HEK293 (cell line): Measurements from ENCODE around the gene UBIAD1.

ENCODE experiments used
- CTCF ChIA-PET: fragments of 350-600 bp; formaldehyde crosslinking; extraction: SDS; loops from one replicate; lab custom pipeline; 2021; ENCODE audit warnings: antibody characterized with exemption; lab: Yijun Ruan, JAX
- POLR2A ChIA-PET: fragments of 300-600 bp; formaldehyde crosslinking; extraction: SDS; loops from one replicate; lab custom pipeline; 2020; ENCODE audit warnings: antibody characterized with exemption, inconsistent platforms; lab: Yijun Ruan, JAX
- H3K27ac ChIP-seq: fragments of 200-500 bp; sonication (Bioruptor generic); 2 replicates; pipeline ENCODE4 v1.5.1; 2014; ENCODE audit warnings: low read depth, low read length, control low read depth, inconsistent platforms; ENCODE audit errors: extremely low read depth
- H3K36me3 ChIP-seq, 2 experiments: fragments of 200-500 bp in 1 of 2; sonication (Bioruptor generic) in 1 of 2; 1 replicate in 1 of 2; 2 replicates in 1 of 2; pipeline ENCODE4 v1.5.1; 2014 to 2017; ENCODE audit warnings: inconsistent platforms in 2 of 2, low read length in 2 of 2; ENCODE audit not compliant: control insufficient read depth in 2 of 2, insufficient read depth in 1 of 2
- H3K4me1 ChIP-seq: fragments of 200-500 bp; sonication (Bioruptor generic); 2 replicates; pipeline ENCODE4 v1.5.1; 2014; ENCODE audit warnings: mild to moderate bottlenecking, low read length, inconsistent platforms; ENCODE audit not compliant: control insufficient read depth, insufficient read depth
- H3K4me3 ChIP-seq: 2 replicates; pipeline ENCODE4 v1.5.1; 2011; ENCODE audit warnings: low read depth, mild to moderate bottlenecking, control low read depth, low read length, moderate library complexity
- H3K9me3 ChIP-seq: fragments of 200-500 bp; sonication (Bioruptor generic); 2 replicates; pipeline ENCODE4 v1.5.1; 2014; ENCODE audit warnings: low read depth, low read length, inconsistent platforms; ENCODE audit not compliant: control insufficient read depth, insufficient read depth
- BCL11A ChIP-seq: fragments of 450-650 bp; formaldehyde crosslinking; IDR thresholded peaks from 2 replicates; pipeline ENCODE4 v1.5.1; 2016; ENCODE audit warnings: low read depth, missing biosample characterization, missing genetic modification characterization
- GLI2 ChIP-seq: fragments of 450-650 bp; formaldehyde crosslinking; IDR thresholded peaks from 2 replicates; pipeline ENCODE4; 2017; ENCODE audit warnings: missing biosample characterization, missing genetic modification characterization, low read depth, borderline replicate concordance
- GLIS1 ChIP-seq: fragments of 450-650 bp; formaldehyde crosslinking; IDR thresholded peaks from 2 replicates; pipeline ENCODE4 v1.5.1; 2016; ENCODE audit warnings: missing biosample characterization, missing genetic modification characterization
- KLF1 ChIP-seq: fragments of 450-650 bp; formaldehyde crosslinking; IDR thresholded peaks from 2 replicates; pipeline ENCODE4 v1.5.1; 2016; ENCODE audit warnings: missing biosample characterization, missing genetic modification characterization
- OVOL3 ChIP-seq: fragments of 450-650 bp; formaldehyde crosslinking; IDR thresholded peaks from 2 replicates; pipeline ENCODE4 v1.5.1; 2016; ENCODE audit warnings: missing biosample characterization, missing genetic modification characterization
- PRDM1 ChIP-seq: fragments of 450-650 bp; formaldehyde crosslinking; IDR thresholded peaks from 2 replicates; pipeline ENCODE4; 2016; ENCODE audit warnings: missing biosample characterization, missing genetic modification characterization
- REPIN1 ChIP-seq: fragments of 450-650 bp; formaldehyde crosslinking; IDR thresholded peaks from 2 replicates; pipeline ENCODE4 v1.5.1; 2017; ENCODE audit warnings: missing biosample characterization, missing genetic modification characterization, low read depth
- SALL2 ChIP-seq: fragments of 450-650 bp; formaldehyde crosslinking; IDR thresholded peaks from 2 replicates; pipeline ENCODE4 v1.5.0; 2017; ENCODE audit warnings: missing biosample characterization, mild to moderate bottlenecking, missing genetic modification characterization, borderline replicate concordance
- SP3 ChIP-seq: fragments of 450-650 bp; formaldehyde crosslinking; IDR thresholded peaks from 2 replicates; pipeline ENCODE4 v1.5.1; 2016; ENCODE audit warnings: missing biosample characterization, missing genetic modification characterization
- SP7 ChIP-seq: fragments of 450-650 bp; formaldehyde crosslinking; IDR thresholded peaks from 2 replicates; pipeline ENCODE4 v1.5.1; 2016; ENCODE audit warnings: missing biosample characterization, missing genetic modification characterization
- ZFHX2 ChIP-seq: fragments of 450-650 bp; formaldehyde crosslinking; conservative IDR thresholded peaks from 2 replicates; pipeline ENCODE4 v1.5.1; 2016; ENCODE audit warnings: missing biosample characterization, missing genetic modification characterization
- ZNF146 ChIP-seq: fragments of 450-650 bp; formaldehyde crosslinking; IDR thresholded peaks from 2 replicates; pipeline ENCODE4 v1.5.1; 2016; ENCODE audit warnings: missing biosample characterization, missing genetic modification characterization
- ZNF157 ChIP-seq: fragments of 450-650 bp; formaldehyde crosslinking; IDR thresholded peaks from 2 replicates; pipeline ENCODE4 v1.5.1; 2016; ENCODE audit warnings: missing biosample characterization, missing genetic modification characterization
- ZNF16 ChIP-seq: fragments of 450-650 bp; formaldehyde crosslinking; IDR thresholded peaks from 2 replicates; pipeline ENCODE4 v1.5.1; 2016; ENCODE audit warnings: low read depth, missing biosample characterization, missing genetic modification characterization
- ZNF211 ChIP-seq: fragments of 450-650 bp; formaldehyde crosslinking; IDR thresholded peaks from 2 replicates; pipeline ENCODE4 v1.5.1; 2016; ENCODE audit warnings: low read depth, missing biosample characterization, missing genetic modification characterization
- ZNF24 ChIP-seq: fragments of 450-650 bp; formaldehyde crosslinking; IDR thresholded peaks from 2 replicates; pipeline ENCODE4 v1.5.1; 2016; ENCODE audit warnings: missing biosample characterization, missing genetic modification characterization
- ZNF292 ChIP-seq: fragments of 450-650 bp; formaldehyde crosslinking; IDR thresholded peaks from 2 replicates; pipeline ENCODE4 v1.5.1; 2016; ENCODE audit warnings: low read depth, missing biosample characterization, missing genetic modification characterization, borderline replicate concordance
- ZNF311 ChIP-seq: fragments of 450-650 bp; formaldehyde crosslinking; IDR thresholded peaks from 2 replicates; pipeline ENCODE4 v1.5.1; 2017; ENCODE audit warnings: missing biosample characterization, missing genetic modification characterization, borderline replicate concordance
- ZNF394 ChIP-seq: fragments of 450-650 bp; formaldehyde crosslinking; IDR thresholded peaks from 2 replicates; pipeline ENCODE4 v1.5.1; 2016; ENCODE audit warnings: missing biosample characterization, missing genetic modification characterization, mild to moderate bottlenecking, moderate library complexity, borderline replicate concordance
- ZNF404 ChIP-seq: fragments of 450-650 bp; formaldehyde crosslinking; IDR thresholded peaks from 2 replicates; pipeline ENCODE4 v1.5.1; 2017; ENCODE audit warnings: missing biosample characterization, missing genetic modification characterization
- ZNF529 ChIP-seq: fragments of 450-650 bp; formaldehyde crosslinking; IDR thresholded peaks from 2 replicates; pipeline ENCODE4 v1.5.1; 2017; ENCODE audit warnings: missing genetic modification characterization, missing biosample characterization; ENCODE audit not compliant: insufficient replicate concordance
- ZNF544 ChIP-seq: fragments of 450-650 bp; formaldehyde crosslinking; IDR thresholded peaks from 2 replicates; pipeline ENCODE4 v1.5.0; 2017; ENCODE audit warnings: missing biosample characterization, missing genetic modification characterization
- ZNF555 ChIP-seq: fragments of 450-650 bp; formaldehyde crosslinking; conservative IDR thresholded peaks from 2 replicates; pipeline ENCODE4 v1.5.1; 2017; ENCODE audit warnings: missing biosample characterization, mild to moderate bottlenecking, missing genetic modification characterization, inconsistent platforms
- ZNF558 ChIP-seq: fragments of 450-650 bp; formaldehyde crosslinking; IDR thresholded peaks from 2 replicates; pipeline ENCODE4 v1.5.1; 2016; ENCODE audit warnings: missing biosample characterization, missing genetic modification characterization
- ZNF776 ChIP-seq: fragments of 450-650 bp; formaldehyde crosslinking; IDR thresholded peaks from 2 replicates; pipeline ENCODE4 v1.5.0; 2017; ENCODE audit warnings: missing biosample characterization, missing genetic modification characterization, borderline replicate concordance
- ZSCAN16 ChIP-seq: fragments of 450-650 bp; formaldehyde crosslinking; IDR thresholded peaks from 2 replicates; pipeline ENCODE4 v1.5.1; 2016; ENCODE audit warnings: missing biosample characterization, missing genetic modification characterization
- ZSCAN30 ChIP-seq: fragments of 450-650 bp; IDR thresholded peaks from 2 replicates; pipeline ENCODE4 v1.5.1; 2018; ENCODE audit warnings: missing biosample characterization, mild to moderate bottlenecking, missing genetic modification characterization, moderate library complexity
- TF ChIP-seq, protein P1 (sequence below): fragments of 450-650 bp; formaldehyde crosslinking; IDR thresholded peaks from 2 replicates; pipeline ENCODE4 v1.5.1; 2016; ENCODE audit warnings: missing biosample characterization, missing genetic modification characterization
- TF ChIP-seq, protein P2 (sequence below): fragments of 450-650 bp; formaldehyde crosslinking; IDR thresholded peaks from 2 replicates; pipeline ENCODE4 v1.5.1; 2016; ENCODE audit warnings: missing biosample characterization, missing genetic modification characterization
- TF ChIP-seq, protein P3 (sequence below): fragments of 450-650 bp; IDR thresholded peaks from 2 replicates; pipeline ENCODE4 v1.5.1; 2018; ENCODE audit warnings: missing biosample characterization, mild to moderate bottlenecking, missing genetic modification characterization
- TF ChIP-seq, protein P4 (sequence below): fragments of 450-650 bp; formaldehyde crosslinking; IDR thresholded peaks from 2 replicates; pipeline ENCODE4 v1.5.1; 2016; ENCODE audit warnings: missing biosample characterization, missing genetic modification characterization

The UBIAD1 gene

DNA sequence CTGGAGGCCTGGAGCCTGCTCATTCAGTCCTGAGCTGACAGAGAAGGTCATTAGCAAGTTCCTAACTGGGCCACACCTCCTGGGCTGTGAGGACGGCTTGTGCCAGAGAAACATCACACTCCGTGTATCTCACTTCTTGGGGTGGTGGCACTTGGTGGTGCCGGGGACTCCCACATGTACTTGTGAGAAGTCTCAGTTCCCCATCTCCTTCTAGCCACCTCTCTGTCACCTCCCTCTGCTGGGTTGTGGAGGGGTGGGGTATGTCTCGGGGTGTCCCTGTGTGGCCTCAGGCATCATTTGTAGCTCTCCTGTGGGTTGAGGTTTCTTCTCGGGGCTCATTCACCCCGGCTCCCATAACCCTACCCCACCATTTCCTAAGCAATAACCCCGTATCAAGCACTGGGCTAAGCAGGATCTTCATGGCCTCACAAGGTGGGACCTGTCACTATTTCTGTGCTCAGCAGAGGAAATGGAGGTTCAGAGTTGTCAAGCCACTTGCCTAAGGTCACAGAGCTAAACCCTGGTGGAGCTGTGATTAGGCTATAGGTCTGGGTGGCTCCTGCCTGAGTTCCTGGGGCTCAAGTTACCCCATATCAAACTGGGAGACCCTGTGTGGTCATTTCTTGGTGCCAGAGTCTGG lies 62.5 kb downstream of the UBIAD1 start:
- H3K36me3 ChIP-seq = no peaks in the 10 kb centered on the region
- H3K4me3 ChIP-seq = no peak overlapping the region
- ChIA-PET POLR2A (no interaction called here), CTCF (interaction anchor here (0.7 to 1.4 kb wide), 8 partner anchors 13 to 308 kb away, joined by 3 to 8 read pairs (median 4); partner anchors contain the start of gene DISP3)
- no peak for TF ChIP-seq ZNF394 (tag by site-specific recombination)
- no peak for TF ChIP-seq ZNF311 (tag by site-specific recombination)
- no peak for TF ChIP-seq ZNF211
- TF ChIP-seq ZNF292 (tag by site-specific recombination) = no peak
- no peak for TF ChIP-seq ZNF529
- no peak for TF ChIP-seq ZNF558
- TF ChIP-seq BCL11A (tag by site-specific recombination) = no peak
- TF ChIP-seq ZNF146 (tag by site-specific recombination) = no peak
- TF ChIP-seq, protein P1, sequence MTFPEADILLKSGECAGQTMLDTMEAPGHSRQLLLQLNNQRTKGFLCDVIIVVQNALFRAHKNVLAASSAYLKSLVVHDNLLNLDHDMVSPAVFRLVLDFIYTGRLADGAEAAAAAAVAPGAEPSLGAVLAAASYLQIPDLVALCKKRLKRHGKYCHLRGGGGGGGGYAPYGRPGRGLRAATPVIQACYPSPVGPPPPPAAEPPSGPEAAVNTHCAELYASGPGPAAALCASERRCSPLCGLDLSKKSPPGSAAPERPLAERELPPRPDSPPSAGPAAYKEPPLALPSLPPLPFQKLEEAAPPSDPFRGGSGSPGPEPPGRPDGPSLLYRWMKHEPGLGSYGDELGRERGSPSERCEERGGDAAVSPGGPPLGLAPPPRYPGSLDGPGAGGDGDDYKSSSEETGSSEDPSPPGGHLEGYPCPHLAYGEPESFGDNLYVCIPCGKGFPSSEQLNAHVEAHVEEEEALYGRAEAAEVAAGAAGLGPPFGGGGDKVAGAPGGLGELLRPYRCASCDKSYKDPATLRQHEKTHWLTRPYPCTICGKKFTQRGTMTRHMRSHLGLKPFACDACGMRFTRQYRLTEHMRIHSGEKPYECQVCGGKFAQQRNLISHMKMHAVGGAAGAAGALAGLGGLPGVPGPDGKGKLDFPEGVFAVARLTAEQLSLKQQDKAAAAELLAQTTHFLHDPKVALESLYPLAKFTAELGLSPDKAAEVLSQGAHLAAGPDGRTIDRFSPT (tag by site-specific recombination) = no peak
- TF ChIP-seq SALL2 (tag by site-specific recombination) = no peak
- no peak for TF ChIP-seq ZNF555 (tag by site-specific recombination)
- TF ChIP-seq PRDM1 (tag by site-specific recombination) = no peak
- no peak for TF ChIP-seq SP3 (tag by site-specific recombination)
- TF ChIP-seq, protein P2, sequence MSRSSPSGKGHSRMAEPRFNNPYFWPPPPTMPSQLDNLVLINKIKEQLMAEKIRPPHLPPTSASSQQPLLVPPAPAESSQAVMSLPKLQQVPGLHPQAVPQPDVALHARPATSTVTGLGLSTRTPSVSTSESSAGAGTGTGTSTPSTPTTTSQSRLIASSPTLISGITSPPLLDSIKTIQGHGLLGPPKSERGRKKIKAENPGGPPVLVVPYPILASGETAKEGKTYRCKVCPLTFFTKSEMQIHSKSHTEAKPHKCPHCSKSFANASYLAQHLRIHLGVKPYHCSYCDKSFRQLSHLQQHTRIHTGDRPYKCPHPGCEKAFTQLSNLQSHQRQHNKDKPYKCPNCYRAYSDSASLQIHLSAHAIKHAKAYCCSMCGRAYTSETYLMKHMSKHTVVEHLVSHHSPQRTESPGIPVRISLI = no peak
- TF ChIP-seq ZNF404 (tag by site-specific recombination) = no peak
- TF ChIP-seq ZFHX2 = no peak
- TF ChIP-seq ZSCAN16 = no peak
- TF ChIP-seq ZNF157 (tag by site-specific recombination) = no peak
- no peak overlapping the region for H3K27ac ChIP-seq
- no peaks in the 10 kb centered on the region for H3K9me3 ChIP-seq
- no peaks in the 10 kb centered on the region for H3K4me1 ChIP-seq

DNA sequence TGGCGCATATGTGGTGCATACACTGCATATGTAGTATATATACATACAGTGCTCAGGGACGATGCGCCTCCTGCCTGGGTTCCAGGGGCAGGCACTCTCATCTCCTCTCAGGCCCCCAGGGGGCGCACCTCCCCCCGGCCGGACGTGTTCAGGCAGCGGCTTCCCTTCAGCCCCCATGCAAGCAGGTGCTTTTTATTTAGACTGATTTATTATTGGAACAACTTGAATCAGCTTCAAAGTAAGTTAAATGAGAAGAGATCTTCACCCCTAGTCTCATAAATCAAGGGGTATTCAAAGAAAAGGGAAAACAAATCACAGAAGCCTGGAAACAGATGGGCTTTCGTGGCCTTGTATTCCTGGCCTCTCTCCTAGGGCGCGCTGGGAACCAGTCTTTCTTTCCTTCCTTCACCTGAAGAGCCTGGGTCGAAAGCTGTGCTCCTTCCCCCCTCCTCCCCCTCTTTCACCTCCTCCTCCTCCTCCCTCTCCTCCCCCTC lies 64.6 kb downstream of the UBIAD1 start:
- Histone ChIP-seq H3K4me1 (no peaks in the 10 kb centered on the region), H3K36me3 (no peaks in the 10 kb centered on the region), H3K27ac (no peak overlapping the region), H3K4me3 (no peak overlapping the region), H3K9me3 (no peaks in the 10 kb centered on the region)
- ChIA-PET POLR2A (no interaction called here), CTCF (interaction anchor here (0.6 to 2.9 kb wide), 14 partner anchors 8 to 370 kb away, joined by 3 to 17 read pairs (median 4); no protein-coding TSS in a partner anchor)
- TF ChIP-seq SP7 (tag by site-specific recombination) (0 out of 2 replicates have a peak, but pooled peaks have one; percentile 30), ZNF16 (tag by site-specific recombination) (no peak), ZNF544 (tag by site-specific recombination) (no peak), ZSCAN30 (no peak), GLI2 (tag by site-specific recombination) (no peak), ZNF24 (tag by site-specific recombination) (no peak), KLF1 (tag by site-specific recombination) (no peak), OVOL3 (tag by site-specific recombination) (no peak), ZNF776 (no peak), GLIS1 (tag by site-specific recombination) (0 out of 2 replicates have a peak, but pooled peaks have one; percentile 23), REPIN1 (tag by site-specific recombination) (no peak)
- TF ChIP-seq, protein P3, sequence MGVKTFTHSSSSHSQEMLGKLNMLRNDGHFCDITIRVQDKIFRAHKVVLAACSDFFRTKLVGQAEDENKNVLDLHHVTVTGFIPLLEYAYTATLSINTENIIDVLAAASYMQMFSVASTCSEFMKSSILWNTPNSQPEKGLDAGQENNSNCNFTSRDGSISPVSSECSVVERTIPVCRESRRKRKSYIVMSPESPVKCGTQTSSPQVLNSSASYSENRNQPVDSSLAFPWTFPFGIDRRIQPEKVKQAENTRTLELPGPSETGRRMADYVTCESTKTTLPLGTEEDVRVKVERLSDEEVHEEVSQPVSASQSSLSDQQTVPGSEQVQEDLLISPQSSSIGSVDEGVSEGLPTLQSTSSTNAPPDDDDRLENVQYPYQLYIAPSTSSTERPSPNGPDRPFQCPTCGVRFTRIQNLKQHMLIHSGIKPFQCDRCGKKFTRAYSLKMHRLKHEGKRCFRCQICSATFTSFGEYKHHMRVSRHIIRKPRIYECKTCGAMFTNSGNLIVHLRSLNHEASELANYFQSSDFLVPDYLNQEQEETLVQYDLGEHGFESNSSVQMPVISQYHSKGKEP (tag by site-specific recombination) = no peak
- TF ChIP-seq, protein P4, sequence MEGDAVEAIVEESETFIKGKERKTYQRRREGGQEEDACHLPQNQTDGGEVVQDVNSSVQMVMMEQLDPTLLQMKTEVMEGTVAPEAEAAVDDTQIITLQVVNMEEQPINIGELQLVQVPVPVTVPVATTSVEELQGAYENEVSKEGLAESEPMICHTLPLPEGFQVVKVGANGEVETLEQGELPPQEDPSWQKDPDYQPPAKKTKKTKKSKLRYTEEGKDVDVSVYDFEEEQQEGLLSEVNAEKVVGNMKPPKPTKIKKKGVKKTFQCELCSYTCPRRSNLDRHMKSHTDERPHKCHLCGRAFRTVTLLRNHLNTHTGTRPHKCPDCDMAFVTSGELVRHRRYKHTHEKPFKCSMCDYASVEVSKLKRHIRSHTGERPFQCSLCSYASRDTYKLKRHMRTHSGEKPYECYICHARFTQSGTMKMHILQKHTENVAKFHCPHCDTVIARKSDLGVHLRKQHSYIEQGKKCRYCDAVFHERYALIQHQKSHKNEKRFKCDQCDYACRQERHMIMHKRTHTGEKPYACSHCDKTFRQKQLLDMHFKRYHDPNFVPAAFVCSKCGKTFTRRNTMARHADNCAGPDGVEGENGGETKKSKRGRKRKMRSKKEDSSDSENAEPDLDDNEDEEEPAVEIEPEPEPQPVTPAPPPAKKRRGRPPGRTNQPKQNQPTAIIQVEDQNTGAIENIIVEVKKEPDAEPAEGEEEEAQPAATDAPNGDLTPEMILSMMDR = peak; percentile 72
